Loucy (cell line): ENCODE data around the gene KIFC3.

Experiments used
- H2AFZ ChIP-seq: fragments of 200-600 bp; sonication (generic); 2 replicates; pipeline ENCODE4 v1.6.0; 2016; ENCODE audit warnings: antibody characterized with exemption, mild to moderate bottlenecking, low read length, moderate library complexity
- H3F3A ChIP-seq: fragments of 200-600 bp; 2 replicates; pipeline ENCODE4 v1.6.0; 2016; ENCODE audit warnings: antibody characterized with exemption, low read depth, mild to moderate bottlenecking
- H3K27me3 ChIP-seq: fragments of 200-600 bp; sonication (generic); 2 replicates; pipeline ENCODE4 v1.6.1; 2014; ENCODE audit warnings: low read length, mild to moderate bottlenecking; ENCODE audit not compliant: insufficient read depth, poor library complexity, severe bottlenecking
- H3K36me3 ChIP-seq: fragments of 200-600 bp; sonication (generic); 2 replicates; pipeline ENCODE4 v1.6.1; 2016; ENCODE audit warnings: low read length; ENCODE audit not compliant: insufficient read depth
- H3K4me1 ChIP-seq: fragments of 200-600 bp; sonication (generic); 2 replicates; pipeline ENCODE4 v1.5.1; 2014; ENCODE audit warnings: low read length, mild to moderate bottlenecking; ENCODE audit not compliant: insufficient read depth, poor library complexity, severe bottlenecking
- H3K4me2 ChIP-seq: fragments of 200-600 bp; sonication (generic); 2 replicates; pipeline ENCODE4 v1.6.0; 2014; ENCODE audit warnings: antibody characterized with exemption, low read length, low read depth, mild to moderate bottlenecking; ENCODE audit not compliant: poor library complexity, severe bottlenecking
- H3K4me3 ChIP-seq: fragments of 200-600 bp; sonication (generic); 2 replicates; pipeline ENCODE4 v1.5.1; 2014; ENCODE audit warnings: low read length, mild to moderate bottlenecking, mixed read lengths; ENCODE audit not compliant: poor library complexity, severe bottlenecking
- H3K79me2 ChIP-seq: fragments of 200-600 bp; sonication (generic); 2 replicates; pipeline ENCODE4 v1.6.1; 2014; ENCODE audit warnings: low read length; ENCODE audit not compliant: insufficient read depth
- H3K9ac ChIP-seq: fragments of 200-600 bp; sonication (generic); 2 replicates; pipeline ENCODE4 v1.6.0; 2014; ENCODE audit warnings: mild to moderate bottlenecking, low read depth, low read length, moderate library complexity; ENCODE audit not compliant: poor library complexity, severe bottlenecking
- H3K9me2 ChIP-seq: fragments of 200-600 bp; sonication (generic); replicated peaks from 2 replicates; pipeline ENCODE4 v1.6.1; 2016; ENCODE audit warnings: low read depth, low read length, mixed read lengths
- H3K9me3 ChIP-seq: fragments of 200-600 bp; sonication (generic); 2 replicates; pipeline ENCODE4 v1.6.1; 2014; ENCODE audit warnings: mild to moderate bottlenecking, antibody characterized with exemption, low read length, low read depth; ENCODE audit not compliant: insufficient read depth
- H4K20me1 ChIP-seq: fragments of 200-600 bp; sonication (generic); 2 replicates; pipeline ENCODE4 v1.6.0; 2014; ENCODE audit warnings: antibody characterized with exemption, low read length, mild to moderate bottlenecking; ENCODE audit not compliant: insufficient read depth, poor library complexity, severe bottlenecking
- CTCF ChIP-seq: fragments of 200-600 bp; sonication (generic); conservative IDR thresholded peaks from 2 replicates; pipeline ENCODE4 v1.5.1; 2014; ENCODE audit warnings: mild to moderate bottlenecking, antibody characterized with exemption, low read length
- EZH2phosphoT487 ChIP-seq: fragments of 200-600 bp; IDR thresholded peaks from 2 replicates; pipeline ENCODE4 v1.6.1; 2018; ENCODE audit warnings: antibody characterized with exemption, mild to moderate bottlenecking, moderate library complexity, borderline replicate concordance

The KIFC3 gene

DNA sequence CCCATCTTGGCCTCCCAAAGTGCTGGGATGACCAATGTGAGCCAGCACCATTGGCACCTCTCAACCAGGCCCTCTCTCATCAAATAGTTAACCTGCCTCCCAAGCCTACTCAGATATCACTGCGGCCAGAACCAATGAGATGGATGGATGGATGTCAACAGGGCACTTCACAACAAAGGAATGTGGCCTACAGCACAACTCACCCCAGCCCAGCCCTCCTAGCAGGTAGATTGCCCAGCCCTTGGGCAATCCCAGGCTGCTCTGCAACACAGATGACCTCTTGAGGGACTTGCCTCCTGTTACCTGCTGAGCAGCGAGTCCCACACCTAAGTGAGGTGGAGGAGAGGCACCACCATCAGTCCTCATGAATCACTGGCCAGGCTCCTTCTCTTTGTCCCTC, 22.6 kb upstream of the KIFC3 start:
- Histone ChIP-seq H3K9ac (no peak overlapping the region), H3K27me3 (no peaks in the 10 kb centered on the region)
- TF ChIP-seq EZH2phosphoT487 (no peak), CTCF (no peak)

GRCh38 chr16:57823836-57824235, 21.5 kb upstream of the KIFC3 start:
- no peaks in the 10 kb centered on the region for H3F3A ChIP-seq
- H4K20me1 ChIP-seq, result no peaks in the 10 kb centered on the region
- H3K27me3 ChIP-seq, result no peaks in the 10 kb centered on the region
- no peaks in the 10 kb centered on the region for H3K36me3 ChIP-seq
- H2AFZ ChIP-seq, result no peak overlapping the region
- H3K9me2 ChIP-seq, result no peaks in the 10 kb centered on the region
- no peak overlapping the region for H3K4me2 ChIP-seq
- TF ChIP-seq EZH2phosphoT487 (no peak), CTCF (no peak)
- H3K9me3 ChIP-seq, result no peaks in the 10 kb centered on the region
- H3K4me3 ChIP-seq, result no peak overlapping the region
- no peaks in the 10 kb centered on the region for H3K4me1 ChIP-seq
- no peaks in the 10 kb centered on the region for H3K79me2 ChIP-seq
- H3K9ac ChIP-seq, result no peak overlapping the region

More for the DNA sequence above, 22.6 kb upstream of the KIFC3 start:
- Histone ChIP-seq H3K4me1 (no peaks in the 10 kb centered on the region), H3K4me3 (no peak overlapping the region), H3K79me2 (no peaks in the 10 kb centered on the region), H2AFZ (no peak overlapping the region), H4K20me1 (no peaks in the 10 kb centered on the region), H3K36me3 (no peaks in the 10 kb centered on the region), H3K9me3 (no peaks in the 10 kb centered on the region), H3K4me2 (no peak overlapping the region), H3K9me2 (no peaks in the 10 kb centered on the region), H3F3A (no peaks in the 10 kb centered on the region)

GRCh38 chr16:57822856-57823255, 20.6 kb upstream of the KIFC3 start:
- Histone ChIP-seq H3F3A (no peaks in the 10 kb centered on the region), H3K4me3 (no peak overlapping the region), H3K79me2 (no peaks in the 10 kb centered on the region), H3K9ac (no peak overlapping the region), H4K20me1 (no peaks in the 10 kb centered on the region), H3K9me3 (no peaks in the 10 kb centered on the region), H3K9me2 (no peaks in the 10 kb centered on the region), H3K27me3 (no peaks in the 10 kb centered on the region), H2AFZ (no peak overlapping the region), H3K4me1 (no peaks in the 10 kb centered on the region), H3K4me2 (no peak overlapping the region), H3K36me3 (no peaks in the 10 kb centered on the region)
- TF ChIP-seq EZH2phosphoT487 (no peak), CTCF (no peak)
